Endothelial cell of umbilical vein (primary cell): Measurements from ENCODE around the gene ARMC5. TPM values are rescaled to one million over a fixed set of nuclear protein-coding genes. Genes with fewer than 3 reads are reported as not detected.

Source experiments
- BruUV-seq: library from RNA; stranded (reverse); fragments of 400-500 nt; replicated peaks from 2 replicates; lab custom pipeline; 2021; lab: Mats Ljungman, UMichigan
- CTCF ChIA-PET: fragments of 300-600, 350-600 bp; sonication (Branson Sonifier 250); formaldehyde crosslinking; loops from one replicate; lab custom pipeline; 2021; ENCODE audit warnings: antibody characterized with exemption, inconsistent platforms; lab: Charles Lee
- POLR2A ChIA-PET: fragments of 300-600, 350-600 bp; sonication (Branson Sonifier 250); formaldehyde crosslinking; loops from one replicate; lab custom pipeline; 2021; ENCODE audit warnings: antibody characterized with exemption, inconsistent platforms; lab: Charles Lee
- DNase-seq: peaks from one replicate; pipeline ENCODE4 v3.0.0-alpha.2; 2011; ENCODE audit warnings: low read depth, low spot score
- FAIRE-seq: peaks from 2 replicates; lab custom pipeline; 2011; peaks lifted over from hg19 to GRCh38; lab: Jason Lieb, UNC
- H2AFZ ChIP-seq: 2 replicates; pipeline ENCODE4 v1.6.0; 2012; ENCODE audit warnings: low read depth, low read length, control low read depth, inconsistent platforms
- H3K27ac ChIP-seq: 2 replicates; pipeline ENCODE4 v1.5.1; 2011; ENCODE audit warnings: low read depth, mild to moderate bottlenecking, control low read depth, low read length, moderate library complexity; ENCODE audit not compliant: insufficient read depth
- H3K27me3 ChIP-seq, 2 experiments: 2 replicates each; pipeline versions ENCODE4 v1.6.0 to v1.6.1; 2011; ENCODE audit warnings: low read length in 2 of 2, mixed read lengths in 1 of 2; ENCODE audit not compliant: control insufficient read depth in 2 of 2, insufficient read depth in 2 of 2
- H3K36me3 ChIP-seq, 2 experiments: 2 replicates in 1 of 2; 3 replicates in 1 of 2; pipeline ENCODE4 v1.5.1; 2011; ENCODE audit warnings: low read length in 2 of 2, mild to moderate bottlenecking in 1 of 2, moderate library complexity in 1 of 2; ENCODE audit not compliant: control insufficient read depth in 2 of 2, insufficient read depth in 2 of 2; ENCODE audit errors: extremely low read depth in 1 of 2
- H3K4me1 ChIP-seq: 3 replicates; pipeline ENCODE4 v1.5.1; 2011; ENCODE audit warnings: mild to moderate bottlenecking, low read length; ENCODE audit not compliant: control insufficient read depth, insufficient read depth; ENCODE audit errors: extremely low read depth
- H3K4me2 ChIP-seq: 2 replicates; pipeline ENCODE4 v1.6.1; 2011; ENCODE audit warnings: low read length, control low read depth, mixed read lengths; ENCODE audit not compliant: insufficient read depth
- H3K4me3 ChIP-seq, 3 experiments: fragments of 200-600 bp in 1 of 3; sonication (generic), shearing (Covaris generic) in 1 of 3; replicated peaks in 1 of 3; 2 replicates each; pipeline ENCODE4 v1.5.1; 2011 to 2016; ENCODE audit warnings: control low read depth in 3 of 3, low read length in 3 of 3, mild to moderate bottlenecking in 2 of 3, inconsistent platforms in 1 of 3, low read depth in 1 of 3, moderate library complexity in 1 of 3; ENCODE audit not compliant: insufficient read depth in 1 of 3
- H3K79me2 ChIP-seq: 2 replicates; pipeline ENCODE4 v1.6.0; 2012; ENCODE audit warnings: low read length, inconsistent platforms; ENCODE audit not compliant: control insufficient read depth, insufficient read depth
- H3K9ac ChIP-seq: replicated peaks from 2 replicates; pipeline ENCODE3; 2011; ENCODE audit warnings: low read length, control low read depth; ENCODE audit not compliant: insufficient read depth; ENCODE audit errors: extremely low read depth
- H3K9me1 ChIP-seq: replicated peaks from 3 replicates; pipeline ENCODE4 v1.6.0; 2011; ENCODE audit warnings: mild to moderate bottlenecking, low read length; ENCODE audit not compliant: control insufficient read depth, insufficient read depth; ENCODE audit errors: extremely low read depth
- H3K9me3 ChIP-seq: replicated peaks from 2 replicates; pipeline ENCODE4 v1.5.1; 2012; ENCODE audit warnings: low read length, inconsistent platforms; ENCODE audit not compliant: control insufficient read depth, insufficient read depth
- H4K20me1 ChIP-seq: replicated peaks from 2 replicates; pipeline ENCODE3; 2011; ENCODE audit warnings: mild to moderate bottlenecking, low read length; ENCODE audit not compliant: control insufficient read depth, insufficient read depth; ENCODE audit errors: extremely low read depth
- EZH2 ChIP-seq: IDR thresholded peaks from 2 replicates; pipeline ENCODE4 v1.6.1; 2012; ENCODE audit warnings: borderline replicate concordance, low read depth, mild to moderate bottlenecking, moderate library complexity, low read length, inconsistent platforms; ENCODE audit not compliant: severe bottlenecking
- FOS ChIP-seq: IDR thresholded peaks from 2 replicates; pipeline ENCODE4 v1.6.1; 2011; ENCODE audit warnings: mild to moderate bottlenecking, low read length, moderate library complexity, borderline replicate concordance; ENCODE audit not compliant: insufficient read depth
- GATA2 ChIP-seq: IDR thresholded peaks from 2 replicates; pipeline ENCODE4 v1.7.0; 2011; ENCODE audit warnings: low read depth, mild to moderate bottlenecking, moderate library complexity, mixed read lengths, low read length; ENCODE audit not compliant: insufficient read length, insufficient read depth
- JUN ChIP-seq: IDR thresholded peaks from 2 replicates; pipeline ENCODE4 v1.6.1; 2011; ENCODE audit warnings: borderline replicate concordance, low read depth; ENCODE audit not compliant: insufficient read length, insufficient read depth
- MYC ChIP-seq: IDR thresholded peaks from one replicate; pipeline ENCODE4 v1.6.1; 2011; ENCODE audit warnings: mild to moderate bottlenecking, low read depth, low read length
- POLR2A ChIP-seq: IDR thresholded peaks from 2 replicates; pipeline ENCODE4 v1.6.1; 2012; ENCODE audit warnings: low read depth, mild to moderate bottlenecking, control low read depth, low read length
- POLR2AphosphoS5 ChIP-seq: IDR thresholded peaks from 2 replicates; pipeline ENCODE4 v1.6.1; 2012; ENCODE audit warnings: low read depth, mild to moderate bottlenecking, control low read depth, low read length, moderate library complexity; ENCODE audit not compliant: insufficient read depth
- dilution Hi-C: fragments of 300-500 bp; cut with MboI; formaldehyde crosslinking; loops from one replicate; pipeline ENCODE4 v1.15.0; 2019; ENCODE audit warnings: low sequenced_read_pairs; ENCODE audit not compliant: extremely low pct_ligation_motif_present
- intact Hi-C: fragments of 100-400 bp; cut with micrococcal nuclease; formaldehyde crosslinking; loops from one replicate; pipeline ENCODE4 v1.10.0; 2022
- polyA plus RNA-seq, 4 experiments: library from polyadenylated mRNA; depleted of rRNA in 3 of 4; stranded (reverse) in 3 of 4; unstranded in 1 of 4; fragments of >200 nt; gene quantifications; 2 replicates each; pipeline versions ENCODE4 v1.2.1 to v1.2.3, GENCODE V29; 2011 to 2012; ENCODE audit warnings: missing spikeins in 1 of 4
- total RNA-seq: library from RNA; stranded (reverse); gene quantifications from 2 replicates; pipeline ENCODE4 v1.2.3, GENCODE V29; 2021
- TF ChIP-seq, protein P1 (sequence below): IDR thresholded peaks from 2 replicates; pipeline ENCODE4 v1.6.1; 2011; ENCODE audit not compliant: insufficient read depth, insufficient read length
- TF ChIP-seq, protein P2 (sequence below), 2 donors: IDR thresholded peaks; 1 replicate in 1 of 2; 2 replicates in 1 of 2; pipeline ENCODE4 v1.5.1; 2011; ENCODE audit warnings: low read length in 2 of 2, mild to moderate bottlenecking in 2 of 2, moderate library complexity in 2 of 2, control low read depth in 1 of 2, inconsistent platforms in 1 of 2, low read depth in 1 of 2; ENCODE audit not compliant: insufficient read depth in 1 of 2; ENCODE audit errors: extremely low read depth in 1 of 2

The ARMC5 gene
- total and polyA plus RNA-seq, 2 donors (not counting 3 experiments of a cell fraction or from before 2014, with no cell fraction given) = 17.3 to 18.8 TPM

DNA sequence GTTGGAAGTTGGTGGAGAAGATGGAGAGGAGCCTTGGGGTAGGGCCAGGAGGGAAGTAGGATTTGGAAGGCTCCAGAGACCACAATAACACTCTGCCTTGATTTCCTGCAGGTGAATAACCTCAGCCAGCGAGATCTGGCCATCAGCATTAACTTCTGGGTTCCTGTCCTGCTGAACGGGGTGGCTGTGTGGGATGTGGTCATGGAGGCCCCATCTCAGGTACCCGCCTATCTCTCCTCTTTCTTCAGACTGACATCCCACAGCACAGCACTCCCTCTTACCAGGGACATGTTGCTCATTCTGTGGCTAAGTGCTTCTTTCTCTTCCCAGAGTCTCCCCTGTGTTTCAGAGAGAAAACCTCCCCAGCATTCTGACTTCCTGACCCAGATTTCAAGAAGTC, 36.1 kb upstream of the ARMC5 start:
- H3K27me3 ChIP-seq = no peaks in the 10 kb centered on the region
- no peaks in the 10 kb centered on the region for H3K79me2 ChIP-seq
- FAIRE-seq = no peak
- POLR2A ChIA-PET = no interaction called here
- no peak overlapping the region for H3K4me2 ChIP-seq
- H3K9me1 ChIP-seq = no peaks in the 10 kb centered on the region
- dilution Hi-C loops = no loop called here
- no peak overlapping the region for H3K27ac ChIP-seq
- DNase-seq = no peak
- no peak overlapping the region for H3K4me3 ChIP-seq
- H3K36me3 ChIP-seq = no peaks in the 10 kb centered on the region
- intact Hi-C loops = no loop called here
- H4K20me1 ChIP-seq = no peaks in the 10 kb centered on the region
- BruUV-seq = no TSS peak
- TF ChIP-seq POLR2AphosphoS5 (no peak), EZH2 (no peak), MYC (no peak), FOS (no peak), JUN (no peak), POLR2A (no peak), GATA2 (no peak)
- TF ChIP-seq, protein P1, sequence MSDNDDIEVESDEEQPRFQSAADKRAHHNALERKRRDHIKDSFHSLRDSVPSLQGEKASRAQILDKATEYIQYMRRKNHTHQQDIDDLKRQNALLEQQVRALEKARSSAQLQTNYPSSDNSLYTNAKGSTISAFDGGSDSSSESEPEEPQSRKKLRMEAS = no peak
- TF ChIP-seq, protein P2, sequence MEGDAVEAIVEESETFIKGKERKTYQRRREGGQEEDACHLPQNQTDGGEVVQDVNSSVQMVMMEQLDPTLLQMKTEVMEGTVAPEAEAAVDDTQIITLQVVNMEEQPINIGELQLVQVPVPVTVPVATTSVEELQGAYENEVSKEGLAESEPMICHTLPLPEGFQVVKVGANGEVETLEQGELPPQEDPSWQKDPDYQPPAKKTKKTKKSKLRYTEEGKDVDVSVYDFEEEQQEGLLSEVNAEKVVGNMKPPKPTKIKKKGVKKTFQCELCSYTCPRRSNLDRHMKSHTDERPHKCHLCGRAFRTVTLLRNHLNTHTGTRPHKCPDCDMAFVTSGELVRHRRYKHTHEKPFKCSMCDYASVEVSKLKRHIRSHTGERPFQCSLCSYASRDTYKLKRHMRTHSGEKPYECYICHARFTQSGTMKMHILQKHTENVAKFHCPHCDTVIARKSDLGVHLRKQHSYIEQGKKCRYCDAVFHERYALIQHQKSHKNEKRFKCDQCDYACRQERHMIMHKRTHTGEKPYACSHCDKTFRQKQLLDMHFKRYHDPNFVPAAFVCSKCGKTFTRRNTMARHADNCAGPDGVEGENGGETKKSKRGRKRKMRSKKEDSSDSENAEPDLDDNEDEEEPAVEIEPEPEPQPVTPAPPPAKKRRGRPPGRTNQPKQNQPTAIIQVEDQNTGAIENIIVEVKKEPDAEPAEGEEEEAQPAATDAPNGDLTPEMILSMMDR (IDR thresholded peaks at IDR 0.05; ENCODE audit: extremely low read depth in 1 of 2, insufficient read depth in 1 of 2, low read depth in 1 of 2, low read length in 2 of 2) = no peak
- no peak overlapping the region for H3K9ac ChIP-seq
- no peak overlapping the region for H2AFZ ChIP-seq
- H3K9me3 ChIP-seq = no peaks in the 10 kb centered on the region
- CTCF ChIA-PET = no interaction called here
- no peaks in the 10 kb centered on the region for H3K4me1 ChIP-seq
